Muscle layer of colon (tissue), 2 donors: Measurements from ENCODE around the gene STMND1.

Experiments used
- H3K27ac ChIP-seq: one replicate; pipeline ENCODE4 v1.7.0; 2013; ENCODE audit warnings: low read depth, mild to moderate bottlenecking, low read length, moderate library complexity
- H3K27me3 ChIP-seq, 2 donors: one replicate each; pipeline ENCODE4 v1.7.0; 2013; ENCODE audit warnings: low read length in 2 of 2, mild to moderate bottlenecking in 2 of 2; ENCODE audit not compliant: insufficient read depth in 2 of 2, control insufficient read depth in 1 of 2
- H3K36me3 ChIP-seq: one replicate; pipeline ENCODE4 v1.7.0; 2013; ENCODE audit warnings: mild to moderate bottlenecking, low read length; ENCODE audit not compliant: insufficient read depth
- H3K4me1 ChIP-seq: one replicate; pipeline ENCODE4 v1.7.0; 2013; ENCODE audit warnings: mild to moderate bottlenecking, low read length; ENCODE audit not compliant: insufficient read depth
- H3K4me3 ChIP-seq, 2 donors: one replicate each; pipeline ENCODE4 v1.7.0; 2013; ENCODE audit warnings: low read length in 2 of 2, low read depth in 1 of 2, mild to moderate bottlenecking in 1 of 2, moderate library complexity in 1 of 2
- H3K9ac ChIP-seq: one replicate; pipeline ENCODE4 v1.7.0; 2013; ENCODE audit warnings: low read length
- H3K9me3 ChIP-seq: one replicate; pipeline ENCODE4 v1.7.0; 2013; ENCODE audit warnings: mild to moderate bottlenecking, low read length
- donor health status: abdominal sarcoma.
- donor health status: Adenocarcinoma of cecum.

Gene STMND1

DNA sequence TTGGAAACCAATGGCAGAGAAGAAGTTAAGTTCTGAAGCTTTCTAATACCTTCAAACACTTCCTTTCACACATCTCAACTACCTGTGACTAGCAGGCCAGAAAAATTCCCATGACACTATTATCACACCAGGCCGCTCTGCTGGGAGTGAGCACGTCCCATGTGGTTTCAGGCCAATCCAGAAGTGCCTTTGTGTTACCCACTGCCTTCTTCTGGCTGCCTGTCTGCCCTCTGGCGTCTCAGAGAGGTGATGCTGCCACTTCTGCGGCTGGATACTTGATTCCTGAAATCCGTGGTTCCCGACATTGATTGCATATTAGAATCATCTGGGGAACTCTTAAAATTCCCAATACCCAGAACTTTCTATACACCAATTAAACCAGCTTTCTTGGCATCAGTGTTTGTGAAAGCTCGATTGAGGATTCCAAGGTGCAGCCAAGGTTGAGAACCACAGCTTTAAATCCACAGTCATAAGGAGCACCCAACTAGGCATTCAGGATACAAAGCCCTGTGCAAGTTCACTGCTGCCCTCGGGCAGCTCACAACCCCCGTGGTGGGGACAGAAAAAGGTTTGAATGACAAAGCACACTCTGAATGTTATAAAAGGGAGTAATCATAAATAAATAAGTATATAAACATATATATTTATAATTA, 65.6 kb downstream of the STMND1 start:
- Histone ChIP-seq H3K9ac (no peak overlapping the region), H3K36me3 (no peaks in the 10 kb centered on the region), H3K9me3 (no peaks in the 10 kb centered on the region), H3K4me1 (no peaks in the 10 kb centered on the region), H3K27ac (no peak overlapping the region), H3K27me3 (no peaks in the 10 kb centered on the region), H3K4me3 (no peak overlapping the region)

DNA sequence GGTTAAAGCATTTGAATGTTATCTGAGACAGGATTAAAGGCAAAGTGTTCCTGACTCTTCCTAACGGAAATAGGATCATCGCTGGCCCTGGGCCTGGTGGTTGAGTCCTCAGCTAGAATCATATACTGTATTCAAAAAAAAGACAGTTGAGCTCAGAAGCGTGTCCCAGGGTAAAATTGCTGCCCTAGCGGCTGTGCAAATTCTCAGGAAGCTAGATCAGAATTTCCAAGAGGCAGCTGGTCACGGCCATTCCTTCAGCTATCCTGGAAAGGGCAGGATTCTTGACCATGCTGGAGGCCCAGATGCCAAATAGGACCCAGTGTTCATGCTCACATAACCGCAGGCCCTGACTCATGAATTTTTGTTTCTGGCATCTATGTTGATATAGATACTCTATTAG, 67.4 kb downstream of the STMND1 start:
- H3K36me3 ChIP-seq, result no peaks in the 10 kb centered on the region
- H3K9me3 ChIP-seq, result no peaks in the 10 kb centered on the region
- no peak overlapping the region for H3K27ac ChIP-seq
- H3K4me3 ChIP-seq, result no peak overlapping the region
- no peak overlapping the region for H3K9ac ChIP-seq
- no peaks in the 10 kb centered on the region for H3K4me1 ChIP-seq
- no peaks in the 10 kb centered on the region for H3K27me3 ChIP-seq

DNA sequence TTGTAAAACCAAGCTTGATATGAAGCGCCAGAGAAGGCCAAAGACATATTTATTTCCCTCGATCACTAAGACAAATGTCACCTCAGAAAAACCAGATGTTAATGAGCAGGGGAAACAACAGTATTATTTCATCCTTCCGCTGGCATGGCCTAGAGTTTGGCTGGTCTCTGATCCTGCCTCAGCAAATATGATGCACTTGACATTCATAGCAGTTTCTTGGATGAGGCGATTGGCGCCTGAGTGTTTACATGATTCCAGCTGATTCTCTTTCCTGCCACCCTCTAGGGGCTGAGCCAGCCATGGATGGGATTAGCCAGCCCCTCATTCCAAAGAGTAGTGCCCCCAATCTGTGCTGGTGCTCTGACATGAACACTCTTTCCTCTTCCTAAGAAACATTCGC, 67.9 kb downstream of the STMND1 start:
- Histone ChIP-seq H3K4me3 (no peak overlapping the region), H3K36me3 (no peaks in the 10 kb centered on the region), H3K27me3 (no peaks in the 10 kb centered on the region), H3K9me3 (no peaks in the 10 kb centered on the region), H3K4me1 (no peaks in the 10 kb centered on the region), H3K27ac (no peak overlapping the region), H3K9ac (no peak overlapping the region)

DNA sequence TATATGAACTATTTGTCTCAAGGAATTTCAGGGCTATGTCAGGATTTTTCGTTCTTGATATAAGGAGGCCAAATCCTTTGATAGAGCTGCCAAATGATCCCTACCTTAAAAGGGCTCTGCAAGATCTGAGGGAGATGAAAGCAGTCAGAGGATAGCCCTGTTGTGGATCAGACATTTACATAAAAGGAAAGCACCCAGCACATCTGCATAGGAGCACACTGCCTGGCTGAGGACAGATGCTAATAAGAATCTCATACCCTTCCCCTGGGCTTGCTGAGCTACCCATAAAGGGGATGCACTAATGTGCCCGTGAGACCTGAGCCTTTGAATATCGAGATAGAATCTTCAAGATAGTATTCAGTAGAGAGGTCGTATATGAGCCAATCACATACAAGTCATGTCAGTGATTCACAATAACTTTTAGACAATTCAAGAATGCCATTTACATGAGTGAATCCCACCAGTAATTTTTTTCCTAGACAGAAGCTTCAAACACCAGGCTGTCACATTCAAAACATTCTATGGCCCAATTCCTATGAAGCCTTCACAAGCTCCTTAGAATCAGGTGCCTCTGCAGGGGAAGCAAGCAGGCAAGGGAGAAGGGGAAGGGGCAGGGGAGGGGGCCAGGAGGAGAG, 71.1 kb downstream of the STMND1 start:
- Histone ChIP-seq H3K9me3 (no peaks in the 10 kb centered on the region), H3K4me1 (no peaks in the 10 kb centered on the region), H3K27ac (no peak overlapping the region), H3K9ac (no peak overlapping the region), H3K27me3 (no peaks in the 10 kb centered on the region), H3K4me3 (no peak overlapping the region), H3K36me3 (no peaks in the 10 kb centered on the region)

DNA sequence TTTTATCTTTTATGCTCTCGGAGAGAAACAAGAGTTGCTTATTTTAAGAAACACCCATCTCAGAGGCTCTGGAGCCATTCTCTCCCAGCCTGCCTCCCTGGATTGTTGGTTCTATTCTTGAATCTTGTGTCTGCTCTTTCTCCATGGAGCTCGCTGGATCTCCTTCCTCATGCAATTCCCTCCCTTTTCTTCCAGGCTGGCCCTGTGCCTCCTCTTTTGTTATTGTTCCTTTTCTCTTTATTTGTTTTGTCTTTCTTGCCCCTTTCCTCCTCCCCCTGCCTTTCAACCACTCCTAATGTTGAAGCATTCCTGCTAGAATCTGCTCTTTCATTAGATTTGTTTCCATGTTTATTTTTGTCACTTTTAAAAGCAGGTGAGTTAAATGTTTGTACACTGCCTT, 76.5 kb downstream of the STMND1 start:
- Histone ChIP-seq H3K9me3 (no peaks in the 10 kb centered on the region), H3K4me1 (peaks cover 7% of the 10 kb centered on the region), H3K27me3 (no peaks in the 10 kb centered on the region), H3K4me3 (no peak overlapping the region), H3K9ac (no peak overlapping the region), H3K27ac (no peak overlapping the region), H3K36me3 (no peaks in the 10 kb centered on the region)

DNA sequence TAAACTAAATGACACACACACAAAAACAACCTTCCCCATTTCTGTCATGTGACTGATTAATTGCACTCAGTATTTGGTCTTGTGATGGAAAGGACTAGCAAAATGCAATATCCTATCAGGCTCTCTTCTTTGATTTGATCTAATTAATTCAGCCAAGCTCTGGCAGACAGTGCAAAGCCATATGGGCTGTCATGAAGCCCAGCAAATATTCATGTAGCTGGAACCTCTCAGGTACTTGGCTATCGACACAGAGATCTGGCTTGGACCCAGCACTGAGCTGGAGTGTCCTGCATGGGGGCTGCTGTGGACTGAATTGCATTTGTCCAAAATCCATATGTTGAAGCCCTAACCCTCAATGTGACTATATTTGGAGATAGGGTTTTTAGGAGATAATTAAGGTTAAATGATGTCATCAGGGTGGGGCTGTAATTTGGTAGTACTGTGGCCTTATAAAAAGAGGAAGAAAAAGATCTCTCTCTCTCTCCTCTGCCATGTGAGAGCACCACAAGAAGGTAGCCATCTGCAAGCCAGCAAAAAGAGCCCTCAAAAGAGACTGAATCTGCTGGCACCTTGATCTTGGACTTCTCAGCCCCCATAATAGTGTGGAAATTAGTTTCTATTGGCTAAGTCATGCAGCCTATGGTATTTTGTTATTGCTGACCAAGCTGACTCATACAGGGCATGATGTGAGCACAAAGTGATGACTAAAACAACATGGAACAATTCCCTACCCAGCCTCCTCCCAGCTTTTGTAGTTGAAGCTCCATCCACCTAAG, 77.1 kb downstream of the STMND1 start:
- Histone ChIP-seq H3K4me1 (peaks cover 7% of the 10 kb centered on the region), H3K27me3 (no peaks in the 10 kb centered on the region), H3K4me3 (no peak overlapping the region), H3K27ac (no peak overlapping the region), H3K9me3 (no peaks in the 10 kb centered on the region), H3K36me3 (no peaks in the 10 kb centered on the region), H3K9ac (no peak overlapping the region)

DNA sequence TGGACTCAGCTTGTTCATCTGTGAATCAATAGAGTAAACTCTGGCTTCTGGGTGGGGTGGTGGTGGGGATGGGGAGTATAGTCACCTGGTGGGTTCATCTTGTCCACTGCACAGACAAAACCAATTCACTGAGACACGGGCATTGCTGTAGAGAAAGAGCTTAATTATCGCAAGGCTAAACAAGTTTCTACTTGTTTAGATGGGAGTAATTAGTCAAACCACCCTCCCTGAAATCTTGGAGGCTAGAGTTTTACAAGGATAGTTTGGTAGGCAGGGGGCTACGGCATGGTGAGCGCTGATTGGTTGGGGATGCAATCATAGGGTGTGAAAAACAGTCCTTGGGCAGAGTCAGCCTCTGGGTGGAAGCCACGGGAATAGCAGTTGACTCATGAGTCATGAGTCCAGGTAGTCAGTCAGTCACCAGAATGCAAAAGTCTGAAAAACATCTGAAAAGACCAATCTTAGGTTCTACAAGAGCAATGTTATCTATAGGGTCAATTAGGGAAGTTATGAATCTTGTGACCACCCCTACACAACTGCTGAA, 77.8 kb downstream of the STMND1 start:
- H3K9ac ChIP-seq, result no peak overlapping the region
- H3K27me3 ChIP-seq, result no peaks in the 10 kb centered on the region
- no peaks in the 10 kb centered on the region for H3K36me3 ChIP-seq
- no peak overlapping the region for H3K4me3 ChIP-seq
- H3K4me1 ChIP-seq, result peaks cover 7% of the 10 kb centered on the region
- H3K27ac ChIP-seq, result no peak overlapping the region
- no peaks in the 10 kb centered on the region for H3K9me3 ChIP-seq
